ENCODE data around the gene COL20A1. TPM values are rescaled to one million over a fixed set of nuclear protein-coding genes. Genes with fewer than 3 reads are reported as not detected.
"Not testable (repeated sequence)": the region's sequence is repeated elsewhere in the genome, so short reads cannot be mapped to it uniquely, and the experiment has no call there.

Gene COL20A1
- total RNA-seq, 1 donor, result not detected

GRCh38 chr20:63305393-63305792 lies 12.4 kb downstream of the COL20A1 start:
- no peak for DNase-seq (ENCODE audit: low read depth)
- no peak for TF ChIP-seq CTCF (IDR thresholded peaks at IDR 0.05; ENCODE audit: insufficient read depth, low read length)
- H3K4me3 ChIP-seq (ENCODE audit: low read depth, low read length), result no peak overlapping the region

DNA sequence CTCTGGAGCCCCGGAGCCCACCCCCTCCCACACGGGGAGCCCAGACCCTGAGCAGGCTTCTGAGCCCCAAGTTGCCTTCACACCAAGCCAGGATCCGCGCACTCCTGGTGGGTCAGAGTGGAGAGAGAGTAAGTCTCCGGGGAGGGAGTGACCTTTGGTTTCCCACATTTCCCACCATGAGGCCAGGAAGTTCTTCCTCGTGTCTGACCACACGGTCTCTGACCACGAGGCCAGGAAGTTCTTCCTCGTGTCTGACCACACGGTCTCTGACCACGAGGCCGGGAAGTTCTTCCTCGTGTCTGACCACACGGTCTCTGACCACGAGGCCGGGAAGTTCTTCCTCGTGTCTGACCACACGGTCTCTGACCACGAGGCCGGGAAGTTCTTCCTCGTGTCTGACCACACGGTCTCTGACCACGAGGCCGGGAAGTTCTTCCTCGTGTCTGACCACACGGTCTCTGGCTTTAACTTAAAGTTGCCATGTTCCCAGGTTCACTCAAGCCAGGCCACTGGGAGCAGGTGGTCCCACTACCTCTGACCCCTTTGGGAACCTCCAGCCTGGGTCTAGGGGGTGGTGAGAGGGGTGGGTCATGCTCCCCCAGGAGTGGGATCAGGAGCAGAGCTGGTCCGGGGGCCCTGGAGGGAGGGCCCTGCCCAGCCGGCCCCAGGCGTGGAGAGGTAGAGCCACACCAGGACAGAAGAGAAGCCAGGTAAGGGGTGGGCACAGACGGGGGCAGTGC lies 13.1 kb downstream of the COL20A1 start:
- H3K4me3 ChIP-seq (ENCODE audit: low read depth, low read length); DNase-seq (ENCODE audit: low read depth): not testable (repeated sequence)

GRCh38 chr20:63306673-63307537 lies 13.9 kb downstream of the COL20A1 start:
- H3K4me3 ChIP-seq (ENCODE audit: low read depth, low read length), result no peak overlapping the region
- no peak for DNase-seq (ENCODE audit: low read depth)
- no peak for TF ChIP-seq CTCF (IDR thresholded peaks at IDR 0.05; ENCODE audit: insufficient read depth, low read length)

DNA sequence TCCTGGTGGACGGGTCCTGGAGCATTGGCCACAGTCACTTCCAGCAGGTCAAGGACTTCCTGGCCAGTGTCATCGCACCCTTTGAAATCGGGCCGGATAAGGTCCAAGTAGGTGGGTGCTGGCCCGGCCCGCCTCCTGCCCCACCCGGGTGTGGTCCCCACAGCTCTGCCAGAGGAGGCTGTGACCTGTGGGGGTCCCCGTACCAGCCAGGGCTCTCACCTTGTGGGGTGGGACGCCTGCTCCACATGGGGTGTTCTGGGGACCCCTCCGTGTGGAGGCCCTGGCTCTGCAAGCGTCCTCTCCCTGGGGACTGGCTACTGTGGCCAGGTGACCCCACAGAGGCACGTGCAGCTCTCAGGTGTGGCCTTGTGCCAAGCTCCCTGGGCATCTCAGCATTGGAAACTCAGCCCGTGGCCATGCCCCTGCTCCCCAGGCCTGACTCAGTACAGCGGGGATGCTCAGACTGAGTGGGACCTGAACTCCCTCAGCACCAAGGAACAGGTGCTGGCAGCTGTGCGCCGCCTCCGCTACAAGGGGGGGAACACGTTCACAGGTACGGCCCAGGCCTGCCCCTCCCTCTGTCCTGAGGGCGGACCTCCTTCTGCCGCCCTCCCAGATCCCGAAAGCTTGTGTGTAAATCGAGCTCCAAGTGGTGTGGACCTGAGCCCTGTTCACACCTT lies 14.7 kb downstream of the COL20A1 start:
- no peak for DNase-seq (ENCODE audit: low read depth)
- H3K4me3 ChIP-seq (ENCODE audit: low read depth, low read length), result no peak overlapping the region
- no peak for TF ChIP-seq CTCF (IDR thresholded peaks at IDR 0.05; ENCODE audit: insufficient read depth, low read length)

DNA sequence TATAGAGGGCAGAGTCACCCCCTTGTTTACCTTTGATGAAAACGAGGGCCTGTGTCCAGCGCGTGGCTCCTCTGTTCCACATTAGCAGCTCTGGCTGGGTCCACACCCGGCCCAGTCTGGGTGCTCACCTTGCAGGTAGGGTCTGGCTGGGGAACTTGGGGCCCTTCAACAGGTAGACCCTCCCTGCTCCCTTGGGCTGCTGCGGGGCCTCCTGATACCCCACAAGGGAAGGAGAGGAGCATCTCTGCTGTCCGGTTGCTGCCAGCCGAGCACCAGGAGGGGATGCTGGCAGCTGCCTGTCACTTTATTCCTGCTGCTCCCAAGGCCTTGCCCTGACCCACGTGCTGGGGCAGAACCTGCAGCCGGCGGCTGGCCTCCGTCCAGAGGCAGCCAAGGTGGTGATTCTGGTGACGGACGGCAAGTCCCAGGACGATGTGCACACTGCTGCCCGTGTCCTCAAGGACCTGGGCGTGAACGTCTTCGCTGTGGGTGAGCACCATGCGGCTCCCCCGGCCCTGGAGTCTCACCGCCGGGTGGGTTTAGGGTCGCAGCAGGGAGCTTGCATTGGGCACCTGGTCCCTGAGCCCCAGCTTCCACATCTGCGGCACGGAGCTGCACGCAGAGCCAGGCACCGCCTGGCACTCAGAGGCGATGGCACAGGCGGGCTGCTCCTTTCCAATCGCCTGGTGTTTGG lies 15.4 kb downstream of the COL20A1 start:
- DNase-seq (ENCODE audit: low read depth), result no peak
- no peak for TF ChIP-seq CTCF (IDR thresholded peaks at IDR 0.05; ENCODE audit: insufficient read depth, low read length)
- no peak overlapping the region for H3K4me3 ChIP-seq (ENCODE audit: low read depth, low read length)

DNA sequence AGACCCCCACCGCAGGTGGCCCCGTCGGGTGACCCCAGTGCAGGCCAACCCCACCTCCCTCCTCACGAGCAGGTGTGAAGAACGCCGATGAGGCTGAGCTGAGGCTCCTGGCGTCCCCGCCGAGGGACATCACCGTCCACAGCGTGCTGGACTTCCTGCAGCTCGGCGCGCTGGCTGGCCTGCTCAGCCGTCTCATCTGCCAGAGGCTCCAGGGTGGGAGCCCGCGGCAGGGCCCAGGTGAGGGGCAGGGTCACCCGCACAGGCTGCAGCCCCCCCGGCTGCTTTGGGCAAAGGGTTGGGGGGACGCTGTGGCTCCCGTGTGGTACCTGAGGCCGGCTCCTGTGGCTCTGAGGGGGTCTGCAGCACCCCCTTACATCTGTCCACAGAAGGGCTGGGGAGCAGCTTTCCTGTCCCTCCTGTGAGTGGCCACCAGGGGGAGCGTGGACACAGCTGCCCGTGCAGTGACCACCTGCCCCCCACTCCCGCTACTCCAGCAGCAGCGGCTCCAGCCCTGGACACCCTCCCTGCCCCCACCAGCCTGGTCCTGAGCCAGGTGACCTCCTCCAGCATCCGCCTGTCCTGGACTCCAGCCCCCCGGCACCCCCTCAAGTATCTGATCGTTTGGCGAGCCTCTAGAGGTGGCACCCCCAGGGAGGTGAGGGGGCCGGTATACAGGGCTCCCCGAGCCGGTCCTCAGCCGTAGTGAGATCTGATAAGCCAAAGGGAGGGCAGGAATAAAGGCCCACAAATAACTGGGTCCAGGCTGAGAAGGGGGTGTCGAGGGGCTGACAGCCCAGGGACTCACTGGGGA lies 16.5 kb downstream of the COL20A1 start:
- peak; percentile 92 for TF ChIP-seq CTCF (IDR thresholded peaks at IDR 0.05; ENCODE audit: insufficient read depth, low read length)
- DNase-seq (ENCODE audit: low read depth), result peak; percentile 35
- no peak overlapping the region for H3K4me3 ChIP-seq (ENCODE audit: low read depth, low read length)
